Measurements from ENCODE around the gene RASGRF2.

DNA sequence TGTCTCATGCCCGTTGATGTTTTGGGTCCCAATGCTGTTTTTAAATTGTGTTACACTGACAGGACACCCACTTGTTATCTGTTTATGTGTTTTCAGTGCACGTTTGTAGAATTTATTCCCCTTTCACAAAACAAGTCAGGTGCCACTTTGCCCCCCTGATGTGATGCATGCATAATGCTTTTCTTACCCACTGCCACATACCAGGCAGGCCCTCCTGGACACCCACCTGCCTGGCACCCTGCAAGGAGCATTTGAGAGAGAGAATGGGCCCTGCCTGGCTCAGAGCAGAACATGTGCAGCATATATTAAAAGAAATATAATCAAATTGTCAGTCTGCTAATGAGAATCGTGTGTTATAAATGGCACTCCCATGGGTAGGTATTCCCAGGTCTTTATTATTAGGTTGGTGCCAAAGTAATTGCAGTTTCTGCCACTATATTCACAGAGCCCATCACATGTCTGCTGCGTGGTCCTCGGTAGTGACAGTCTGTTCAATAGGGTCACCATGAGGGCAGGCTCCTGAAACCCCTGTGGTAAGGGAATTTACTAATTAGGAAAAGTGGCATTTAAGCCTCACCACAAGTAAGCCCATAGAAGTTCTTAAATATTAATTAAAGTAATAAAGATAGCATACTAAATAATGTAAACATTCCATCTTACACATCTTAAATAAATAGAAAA is 220.8 kb downstream of the RASGRF2 start:
- TF ChIP-seq, protein P1, sequence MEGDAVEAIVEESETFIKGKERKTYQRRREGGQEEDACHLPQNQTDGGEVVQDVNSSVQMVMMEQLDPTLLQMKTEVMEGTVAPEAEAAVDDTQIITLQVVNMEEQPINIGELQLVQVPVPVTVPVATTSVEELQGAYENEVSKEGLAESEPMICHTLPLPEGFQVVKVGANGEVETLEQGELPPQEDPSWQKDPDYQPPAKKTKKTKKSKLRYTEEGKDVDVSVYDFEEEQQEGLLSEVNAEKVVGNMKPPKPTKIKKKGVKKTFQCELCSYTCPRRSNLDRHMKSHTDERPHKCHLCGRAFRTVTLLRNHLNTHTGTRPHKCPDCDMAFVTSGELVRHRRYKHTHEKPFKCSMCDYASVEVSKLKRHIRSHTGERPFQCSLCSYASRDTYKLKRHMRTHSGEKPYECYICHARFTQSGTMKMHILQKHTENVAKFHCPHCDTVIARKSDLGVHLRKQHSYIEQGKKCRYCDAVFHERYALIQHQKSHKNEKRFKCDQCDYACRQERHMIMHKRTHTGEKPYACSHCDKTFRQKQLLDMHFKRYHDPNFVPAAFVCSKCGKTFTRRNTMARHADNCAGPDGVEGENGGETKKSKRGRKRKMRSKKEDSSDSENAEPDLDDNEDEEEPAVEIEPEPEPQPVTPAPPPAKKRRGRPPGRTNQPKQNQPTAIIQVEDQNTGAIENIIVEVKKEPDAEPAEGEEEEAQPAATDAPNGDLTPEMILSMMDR (conservative IDR thresholded peaks at IDR 0.05; ENCODE audit: low read length): no peak
- TF ChIP-seq EZH2phosphoT487 (IDR thresholded peaks at IDR 0.05; ENCODE audit: borderline replicate concordance, low read depth, low read length): no peak
